OCI-LY1 (cell line): ENCODE measurements around the gene IFT25.
"Not testable (repeated sequence)": the region's sequence is repeated elsewhere in the genome, so short reads cannot be mapped to it uniquely, and the experiment has no call there.

ENCODE experiments used
- H2AFZ ChIP-seq: fragments of 200-600 bp; sonication (generic), shearing (Covaris generic); 2 replicates; pipeline ENCODE4 v1.6.0; 2014; ENCODE audit warnings: antibody characterized with exemption, mild to moderate bottlenecking, low read length
- H3F3A ChIP-seq: fragments of 200-600 bp; sonication (generic), shearing (Covaris generic); 2 replicates; pipeline ENCODE4 v1.6.0; 2014; ENCODE audit warnings: mild to moderate bottlenecking, antibody characterized with exemption, low read length, moderate library complexity; ENCODE audit not compliant: insufficient read depth
- H3K27ac ChIP-seq: fragments of 200-600 bp; sonication (generic); 2 replicates; pipeline ENCODE4 v1.5.1; 2014; ENCODE audit warnings: low read length, mixed run types, mild to moderate bottlenecking, low read depth; ENCODE audit not compliant: poor library complexity, severe bottlenecking
- H3K27me3 ChIP-seq: fragments of 200-600 bp; sonication (generic); 2 replicates; pipeline ENCODE4 v1.6.0; 2014; ENCODE audit warnings: antibody characterized with exemption, mild to moderate bottlenecking, low read length, moderate library complexity; ENCODE audit not compliant: insufficient read depth
- H3K36me3 ChIP-seq: fragments of 200-600 bp; sonication (generic); 2 replicates; pipeline ENCODE4 v1.6.1; 2014; ENCODE audit warnings: mild to moderate bottlenecking, antibody characterized with exemption, low read length, moderate library complexity, mixed read lengths; ENCODE audit not compliant: insufficient read depth
- H3K4me1 ChIP-seq: fragments of 200-600 bp; sonication (generic); 2 replicates; pipeline ENCODE4 v1.5.1; 2014; ENCODE audit warnings: mild to moderate bottlenecking, low read length, moderate library complexity; ENCODE audit not compliant: insufficient read depth, severe bottlenecking
- H3K4me2 ChIP-seq: fragments of 200-600 bp; sonication (generic), shearing (Covaris generic); 2 replicates; pipeline ENCODE4 v1.6.1; 2014; ENCODE audit warnings: low read length
- H3K4me3 ChIP-seq: fragments of 200-600 bp; sonication (generic); 2 replicates; pipeline ENCODE4 v1.5.1; 2014; ENCODE audit warnings: low read length, low read depth, mild to moderate bottlenecking, mixed read lengths; ENCODE audit not compliant: poor library complexity, severe bottlenecking
- H3K79me2 ChIP-seq: fragments of 200-600 bp; shearing (Covaris generic); 2 replicates; pipeline ENCODE4 v1.6.1; 2016; ENCODE audit warnings: mixed run types, low read length, mixed read lengths; ENCODE audit not compliant: insufficient read depth
- H3K9ac ChIP-seq: fragments of 200-600 bp; sonication (generic), shearing (Covaris generic); 2 replicates; pipeline ENCODE4 v1.6.1; 2014; ENCODE audit warnings: mild to moderate bottlenecking, low read length, mixed read lengths
- H3K9me2 ChIP-seq: fragments of 200-600 bp; sonication (generic), shearing (Covaris generic); 2 replicates; pipeline ENCODE4 v1.6.1; 2014; ENCODE audit warnings: low read depth, mild to moderate bottlenecking, low read length, mixed read lengths
- H3K9me3 ChIP-seq: fragments of 200-600 bp; shearing (Covaris generic); 2 replicates; pipeline ENCODE4 v1.6.1; 2014; ENCODE audit warnings: low read length, mixed read lengths
- H4K20me1 ChIP-seq: fragments of 200-600 bp; sonication (generic), shearing (Covaris generic); 2 replicates; pipeline ENCODE4 v1.6.0; 2016; ENCODE audit warnings: mild to moderate bottlenecking, low read length; ENCODE audit not compliant: insufficient read depth
- EZH2 ChIP-seq: fragments of 200-600 bp; sonication (generic), shearing (Covaris generic); IDR thresholded peaks from 2 replicates; pipeline ENCODE4 v1.8.0; 2017; ENCODE audit warnings: borderline replicate concordance, mixed run types, mild to moderate bottlenecking, antibody characterized with exemption, low read length, moderate library complexity, mixed read lengths
- TF ChIP-seq, protein P1 (sequence below): fragments of 200-600 bp; sonication (generic), shearing (Covaris generic); IDR thresholded peaks from 2 replicates; pipeline ENCODE4 v1.5.1; 2017; ENCODE audit warnings: mild to moderate bottlenecking, antibody characterized with exemption, low read length, moderate library complexity, mixed read lengths

The IFT25 gene

DNA sequence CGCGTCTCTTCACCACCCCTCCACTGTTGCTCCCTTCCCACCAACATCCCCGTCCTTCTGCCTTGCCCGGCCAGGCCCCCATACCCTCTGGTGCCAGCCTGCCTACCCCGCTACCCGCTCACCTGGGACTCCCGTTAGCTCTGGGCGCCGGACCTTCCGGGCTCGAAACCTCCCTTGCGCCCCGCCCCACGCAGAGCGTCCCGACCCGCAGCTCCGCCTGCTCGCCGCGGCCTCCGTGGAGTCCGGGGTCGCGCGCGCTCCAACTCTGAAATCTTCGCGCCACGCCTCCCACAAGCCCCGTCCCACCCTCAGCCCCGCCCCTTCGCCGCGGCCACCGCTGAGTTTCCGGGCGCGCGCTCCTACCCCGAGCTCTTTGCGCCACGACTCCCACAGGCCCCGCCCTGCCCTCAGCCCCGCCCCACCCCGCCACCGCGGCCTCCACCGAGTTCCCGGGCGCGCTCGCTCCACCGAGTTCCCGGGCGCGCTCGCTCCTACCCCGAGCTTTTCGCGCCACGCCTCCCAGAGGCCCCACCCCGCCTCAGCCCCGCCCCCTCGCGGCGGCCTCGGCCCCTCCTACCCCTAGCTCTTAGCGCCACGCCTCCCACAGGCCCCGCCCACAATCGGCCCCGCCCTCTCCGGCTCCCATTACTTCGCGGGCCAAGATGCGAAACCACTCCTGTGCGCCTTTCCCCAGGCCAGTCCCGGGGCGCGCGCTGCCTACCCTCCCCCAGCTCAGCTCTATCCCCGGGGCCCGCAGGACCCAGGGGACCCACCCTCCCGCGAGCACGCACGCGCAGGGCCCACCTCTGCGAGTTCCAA, at the start of gene IFT25:
TSS of gene IFT25 (minus strand) at position 267 of the 819 bp plus-strand sequence. CDS start 5,617 bp downstream, outside the sequence.
- H3K79me2 ChIP-seq, result peaks cover 27% of the 10 kb centered on the region
- H3K9me2 ChIP-seq, result no peaks in the 10 kb centered on the region
- TF ChIP-seq, protein P1, sequence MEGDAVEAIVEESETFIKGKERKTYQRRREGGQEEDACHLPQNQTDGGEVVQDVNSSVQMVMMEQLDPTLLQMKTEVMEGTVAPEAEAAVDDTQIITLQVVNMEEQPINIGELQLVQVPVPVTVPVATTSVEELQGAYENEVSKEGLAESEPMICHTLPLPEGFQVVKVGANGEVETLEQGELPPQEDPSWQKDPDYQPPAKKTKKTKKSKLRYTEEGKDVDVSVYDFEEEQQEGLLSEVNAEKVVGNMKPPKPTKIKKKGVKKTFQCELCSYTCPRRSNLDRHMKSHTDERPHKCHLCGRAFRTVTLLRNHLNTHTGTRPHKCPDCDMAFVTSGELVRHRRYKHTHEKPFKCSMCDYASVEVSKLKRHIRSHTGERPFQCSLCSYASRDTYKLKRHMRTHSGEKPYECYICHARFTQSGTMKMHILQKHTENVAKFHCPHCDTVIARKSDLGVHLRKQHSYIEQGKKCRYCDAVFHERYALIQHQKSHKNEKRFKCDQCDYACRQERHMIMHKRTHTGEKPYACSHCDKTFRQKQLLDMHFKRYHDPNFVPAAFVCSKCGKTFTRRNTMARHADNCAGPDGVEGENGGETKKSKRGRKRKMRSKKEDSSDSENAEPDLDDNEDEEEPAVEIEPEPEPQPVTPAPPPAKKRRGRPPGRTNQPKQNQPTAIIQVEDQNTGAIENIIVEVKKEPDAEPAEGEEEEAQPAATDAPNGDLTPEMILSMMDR, result no peak
- no peak for TF ChIP-seq EZH2

DNA sequence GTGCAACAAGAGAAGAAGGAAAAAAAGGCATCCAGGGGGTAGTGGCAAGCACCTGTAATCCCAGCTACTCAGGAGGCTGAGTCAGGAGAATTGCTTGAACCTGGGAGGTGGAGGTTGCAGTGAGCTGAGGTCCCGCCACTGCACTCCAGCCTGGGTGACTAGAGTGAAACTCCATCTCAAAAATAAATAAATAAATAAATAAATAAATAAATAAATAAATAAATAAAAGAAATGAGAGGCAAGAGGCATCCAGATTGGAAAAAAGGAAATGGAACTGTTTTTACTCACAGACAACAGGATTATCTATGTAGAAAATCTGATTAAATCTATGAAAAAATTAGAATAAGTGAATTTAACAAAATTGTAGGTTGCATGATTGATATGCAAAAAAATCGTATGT, 49.0 kb upstream of the IFT25 start:
- not testable (repeated sequence) for H3K36me3 ChIP-seq, H3F3A ChIP-seq, H3K4me1 ChIP-seq, H3K79me2 ChIP-seq, H3K4me2 ChIP-seq, H3K9ac ChIP-seq, H2AFZ ChIP-seq, H3K27me3 ChIP-seq, H4K20me1 ChIP-seq, H3K9me3 ChIP-seq, H3K27ac ChIP-seq, H3K4me3 ChIP-seq, H3K9me2 ChIP-seq

More for the DNA sequence above, at the start of gene IFT25:
- Histone ChIP-seq H3K9ac (peak within 1 kb of the TSS; percentile 97), H2AFZ (peak within 1 kb of the TSS; percentile 68; the same call in 1 of the 2 replicates), H3K27me3 (no peaks in the 10 kb centered on the region), H3F3A (no peaks in the 10 kb centered on the region), H3K36me3 (peaks cover 5% of the 10 kb centered on the region; the same call in 1 of the 2 replicates), H3K9me3 (no peaks in the 10 kb centered on the region), H3K27ac (peak within 1 kb of the TSS; percentile 64), H4K20me1 (no peaks in the 10 kb centered on the region), H3K4me3 (peak within 1 kb of the TSS; percentile 96), H3K4me1 (peaks cover 40% of the 10 kb centered on the region), H3K4me2 (peak within 1 kb of the TSS; percentile 100)

DNA sequence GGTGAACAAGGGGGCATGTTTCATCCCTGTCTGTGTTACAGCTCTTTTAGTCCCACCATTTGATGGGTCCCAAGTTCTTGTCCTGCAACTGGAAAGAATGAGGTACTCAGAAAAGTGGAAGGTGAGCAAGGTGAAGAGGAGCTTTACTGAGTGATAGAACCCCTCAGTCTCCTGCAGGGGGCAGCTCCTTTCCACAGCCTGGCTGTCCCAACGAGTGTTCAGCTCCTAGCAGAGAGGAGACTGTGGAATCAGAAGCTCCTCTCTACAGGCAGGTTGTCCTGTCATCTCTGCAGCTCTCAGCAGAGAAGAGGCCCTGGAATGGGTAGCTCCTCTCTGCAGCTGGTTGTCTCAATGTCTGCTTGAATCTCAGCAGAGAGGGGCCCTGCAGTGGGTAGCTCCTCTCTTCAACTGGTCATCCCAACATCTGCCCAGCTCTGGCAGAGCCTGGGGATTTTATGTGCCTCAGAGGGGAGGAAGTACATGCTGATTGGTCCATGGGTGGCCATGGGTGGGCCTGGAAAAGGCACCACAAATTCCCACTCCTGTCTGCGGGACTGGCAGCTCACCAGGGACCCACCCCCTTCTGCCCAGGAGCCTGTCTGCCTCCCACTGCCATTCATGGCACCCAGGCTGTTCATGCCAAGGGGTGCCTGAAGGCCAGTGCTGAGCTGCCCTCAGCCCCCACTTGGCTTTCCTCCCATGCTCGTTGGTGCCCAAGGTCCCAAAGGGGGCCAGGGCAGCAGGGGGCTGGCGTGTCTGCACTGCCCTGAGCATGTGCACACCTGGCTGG, 46.8 kb upstream of the IFT25 start:
- no peaks in the 10 kb centered on the region for H4K20me1 ChIP-seq
- no peaks in the 10 kb centered on the region; the same call in 1 of the 2 replicates for H3K27me3 ChIP-seq
- H3K4me1 ChIP-seq, result no peaks in the 10 kb centered on the region
- H3K27ac ChIP-seq, result no peak overlapping the region
- H3K9me3 ChIP-seq, result no peaks in the 10 kb centered on the region
- no peak overlapping the region for H3K4me3 ChIP-seq
- H3K4me2 ChIP-seq, result no peak overlapping the region
- H3K9ac ChIP-seq, result no peak overlapping the region
- no peaks in the 10 kb centered on the region for H3K9me2 ChIP-seq
- no peak overlapping the region for H2AFZ ChIP-seq
- no peaks in the 10 kb centered on the region for H3K79me2 ChIP-seq
- no peak for TF ChIP-seq EZH2
- TF ChIP-seq, protein P1, result no peak
- H3K36me3 ChIP-seq, result no peaks in the 10 kb centered on the region
- no peaks in the 10 kb centered on the region for H3F3A ChIP-seq
